Progenitor cell of endocrine pancreas (in vitro differentiated cells): ENCODE data around the gene MCMBP. TPM values are rescaled to one million over a fixed set of nuclear protein-coding genes. Genes with fewer than 3 reads are reported as not detected.
"Not testable (repeated sequence)": the region's sequence is repeated elsewhere in the genome, so short reads cannot be mapped to it uniquely, and the experiment has no call there.

Experiments
- DNase-seq: peaks from one replicate; pipeline ENCODE4 v3.0.0; 2021; ENCODE audit warnings: low spot score; ENCODE audit not compliant: unreplicated experiment
- H3K27ac Mint-ChIP-seq: 2 replicates; pipeline ENCODE4 v1.8.0; 2021; ENCODE audit warnings: mild to moderate bottlenecking, moderate library complexity, mixed read lengths
- H3K27me3 Mint-ChIP-seq: 2 replicates; pipeline ENCODE4 v1.8.0; 2021; ENCODE audit warnings: mixed read lengths
- H3K36me3 Mint-ChIP-seq: 2 replicates; pipeline ENCODE4 v1.8.0; 2022; ENCODE audit warnings: mixed read lengths; ENCODE audit not compliant: insufficient read depth
- H3K4me1 Mint-ChIP-seq: 2 replicates; pipeline ENCODE4 v1.8.0; 2021; ENCODE audit warnings: low read depth, mixed read lengths
- H3K4me3 Mint-ChIP-seq: 2 replicates; pipeline ENCODE4 v1.8.0; 2021; ENCODE audit warnings: low read depth, mild to moderate bottlenecking, moderate library complexity, mixed read lengths
- H3K9me3 Mint-ChIP-seq: 2 replicates; pipeline ENCODE4 v1.8.0; 2021; ENCODE audit warnings: low read depth, mixed read lengths
- CTCF ChIP-seq: fragments of 200-600 bp; sonication (generic); IDR thresholded peaks from one replicate; pipeline ENCODE4 v1.5.0; 2021; ENCODE audit warnings: antibody characterized with exemption, mild to moderate bottlenecking; ENCODE audit not compliant: unreplicated experiment
- total RNA-seq: library from RNA; stranded (reverse); gene quantifications from 2 replicates; pipeline ENCODE4 v1.2.1, GENCODE V29; 2021

Gene MCMBP
- total RNA-seq, 1 donor from 2014 or later: 44.9 TPM

GRCh38 chr10:119908166-119908565, 35.5 kb upstream of the MCMBP start:
- Mint-ChIP-seq H3K27me3 (no peaks in the 10 kb centered on the region), H3K36me3 (peaks cover 12% of the 10 kb centered on the region)

GRCh38 chr10:119907695-119908094, 35.1 kb upstream of the MCMBP start:
- not testable (repeated sequence) for H3K27ac Mint-ChIP-seq, H3K27me3 Mint-ChIP-seq, H3K4me1 Mint-ChIP-seq, H3K4me3 Mint-ChIP-seq, H3K36me3 Mint-ChIP-seq, H3K9me3 Mint-ChIP-seq, DNase-seq

More at GRCh38 chr10:119908166-119908565, 35.5 kb upstream of the MCMBP start:
- H3K27ac Mint-ChIP-seq: no peak overlapping the region
- DNase-seq: no peak
- no peak overlapping the region for H3K4me3 Mint-ChIP-seq
- no peaks in the 10 kb centered on the region for H3K4me1 Mint-ChIP-seq
- H3K9me3 Mint-ChIP-seq: no peaks in the 10 kb centered on the region
- TF ChIP-seq CTCF: no peak

- peaks cover 9% of the 10 kb centered on the region for H3K36me3 Mint-ChIP-seq
- H3K4me3 Mint-ChIP-seq: no peak overlapping the region
- no peaks in the 10 kb centered on the region for H3K27me3 Mint-ChIP-seq
- no peak for DNase-seq
- no peak overlapping the region for H3K27ac Mint-ChIP-seq
- H3K9me3 Mint-ChIP-seq: no peaks in the 10 kb centered on the region
- no peaks in the 10 kb centered on the region for H3K4me1 Mint-ChIP-seq
- TF ChIP-seq CTCF: no peak
Measured at GRCh38 chr10:119903946-119904666, 31.5 kb upstream of the MCMBP start.

- H3K27me3 Mint-ChIP-seq: no peaks in the 10 kb centered on the region
- no peak for TF ChIP-seq CTCF
- DNase-seq: no peak
- no peaks in the 10 kb centered on the region for H3K9me3 Mint-ChIP-seq
- H3K4me1 Mint-ChIP-seq: peaks cover 34% of the 10 kb centered on the region
- no peak overlapping the region for H3K4me3 Mint-ChIP-seq
- peaks cover 11% of the 10 kb centered on the region for H3K36me3 Mint-ChIP-seq
- no peak overlapping the region for H3K27ac Mint-ChIP-seq
Measured at GRCh38 chr10:119898577-119898976, 25.9 kb upstream of the MCMBP start.

- Mint-ChIP-seq H3K9me3 (peaks cover 2% of the 10 kb centered on the region), H3K36me3 (peaks cover 10% of the 10 kb centered on the region), H3K27me3 (no peaks in the 10 kb centered on the region), H3K4me3 (no peak overlapping the region), H3K4me1 (peaks cover 39% of the 10 kb centered on the region), H3K27ac (peak overlapping the region; percentile 81)
- no peak for DNase-seq
- no peak for TF ChIP-seq CTCF
Measured at GRCh38 chr10:119896937-119897770, 24.5 kb upstream of the MCMBP start.
